Measurements from ENCODE around the gene ZSWIM1. TPM values are rescaled to one million over a fixed set of nuclear protein-coding genes. Genes with fewer than 3 reads are reported as not detected.

ZSWIM1 gene
- total RNA-seq: 2.0 and 3.2 TPM in 2 replicates

DNA sequence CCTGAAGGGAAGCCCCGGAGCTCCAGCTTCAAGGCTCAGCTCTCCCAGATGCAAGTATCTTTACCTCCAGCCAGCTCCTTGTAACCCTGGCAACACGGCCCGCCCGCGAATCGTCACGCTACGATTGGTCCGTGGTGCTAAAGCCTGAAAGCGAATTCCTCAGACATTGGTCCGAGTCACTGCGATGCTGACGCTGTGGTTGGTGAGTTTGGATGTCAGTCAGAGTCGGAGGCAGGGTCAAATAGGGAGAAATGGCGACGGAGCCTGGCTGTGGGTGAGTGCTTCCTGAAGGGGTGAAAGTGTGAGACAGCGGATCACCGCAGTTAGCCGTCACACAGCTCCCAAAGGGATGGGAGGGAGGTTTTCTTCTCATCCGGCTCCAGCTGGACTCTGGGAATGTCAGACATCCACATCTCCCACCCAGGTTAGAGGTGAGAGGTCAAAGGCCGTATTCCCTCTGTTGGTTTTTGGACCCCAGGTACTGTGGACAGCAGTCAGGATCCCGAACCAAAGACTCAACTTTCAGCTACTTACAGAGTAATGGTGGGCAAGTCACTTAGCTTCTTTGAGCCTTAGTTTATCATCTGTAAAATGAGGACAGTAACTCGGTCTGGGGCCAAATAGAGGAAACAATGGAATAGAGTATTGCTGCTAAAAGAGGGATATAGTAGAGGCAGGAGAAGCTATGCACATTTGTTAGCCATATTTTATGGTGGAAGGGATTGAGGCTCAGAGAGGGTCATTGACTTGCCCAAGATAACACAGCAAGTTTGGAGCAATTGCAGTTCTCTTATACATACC lies at the start of gene ZSWIM1:
TSS of gene ZSWIM1 (plus strand) at position 240 of the 801 bp plus-strand sequence. CDS start 1,366 bp downstream, outside the sequence.

DNA sequence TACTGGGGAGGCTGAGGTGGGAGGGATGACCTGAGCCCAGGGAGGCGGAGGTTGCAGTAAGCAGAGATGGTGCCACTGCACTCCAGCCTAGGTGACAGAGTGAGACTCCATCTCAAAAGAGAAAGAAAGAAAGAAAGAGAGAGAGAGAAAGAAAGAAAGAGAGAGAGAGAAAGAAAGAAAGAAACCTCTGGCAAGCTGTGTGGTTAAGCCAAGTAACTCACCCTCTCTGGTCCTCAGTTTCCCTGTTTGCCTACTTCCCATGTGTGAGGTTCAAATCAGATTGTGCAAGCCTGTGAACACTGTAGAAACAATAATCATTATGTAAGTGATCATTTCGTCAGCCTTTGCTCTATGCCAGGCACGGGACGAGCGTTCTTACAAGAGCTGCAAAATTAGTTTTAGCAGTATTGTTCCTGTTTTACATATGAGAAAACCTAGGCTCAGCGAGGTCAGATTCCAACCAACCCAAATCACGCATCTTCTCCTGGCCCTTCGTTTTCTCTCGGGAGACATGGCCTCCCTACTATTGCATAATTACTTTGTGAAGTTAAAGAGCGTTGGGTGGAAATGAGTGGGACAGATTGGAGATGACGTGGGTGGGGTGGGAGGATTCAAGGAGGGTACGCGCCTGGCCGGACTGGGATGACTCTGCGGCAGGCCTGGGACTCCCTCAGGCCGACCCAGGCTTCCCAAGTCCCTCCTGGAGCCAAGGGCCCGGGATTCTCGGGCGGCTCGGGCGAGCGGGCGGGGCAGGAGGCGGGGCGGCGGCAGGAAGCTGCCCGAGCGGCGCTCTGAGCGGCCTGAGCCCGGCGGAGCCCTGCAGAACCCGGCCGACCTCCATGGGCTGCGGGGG lies 47.8 kb upstream of the ZSWIM1 start, which contains the start of gene SNX21:
TSS of gene SNX21 (plus strand) at position 770 of the 853 bp plus-strand sequence. CDS start 121 bp downstream, outside the sequence.

DNA sequence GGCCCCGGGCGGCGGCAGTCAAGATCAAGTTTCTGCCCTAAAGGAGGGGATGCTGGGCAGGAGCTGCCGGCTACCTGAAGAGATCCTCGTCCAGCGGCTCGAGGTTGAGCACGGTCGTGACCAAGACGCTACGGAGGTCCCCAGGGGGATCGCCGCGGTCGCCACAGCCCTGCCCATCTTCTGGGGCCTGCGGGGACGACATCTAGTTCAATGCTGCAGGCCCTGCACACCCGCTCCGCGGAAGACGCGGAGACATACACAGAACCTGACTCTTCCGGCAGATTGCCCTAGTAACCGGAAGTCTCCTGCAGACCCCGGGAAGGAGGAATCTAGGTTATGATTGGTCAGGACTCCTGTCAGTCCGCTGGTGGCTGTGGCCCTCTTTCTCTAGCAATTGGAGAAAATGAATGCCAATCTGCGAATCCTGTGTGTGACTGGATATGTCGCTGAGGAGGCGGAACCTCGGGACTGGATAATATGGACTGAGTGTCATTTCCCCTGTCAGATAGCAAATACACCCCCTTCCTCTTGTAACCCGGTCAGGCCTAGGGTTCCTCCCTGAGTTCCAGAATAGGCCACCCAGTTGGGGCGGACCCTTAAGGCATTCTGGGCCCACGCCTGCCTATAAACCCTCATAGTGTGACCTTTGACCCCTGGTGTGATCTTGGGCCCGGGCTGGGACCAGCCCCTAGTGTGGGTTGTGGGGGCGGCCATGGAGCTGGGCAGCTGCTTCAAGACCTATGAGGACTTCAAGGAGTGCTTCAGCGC lies 23.7 kb upstream of the ZSWIM1 start, which contains the start of the genes ACOT8 and ZSWIM3:
TSS of gene ACOT8 (minus strand) at position 279 of the 768 bp plus-strand sequence. CDS start at position 202, 77 bp downstream.
TSS of gene ZSWIM3 (plus strand) at position 501 of the 768 bp plus-strand sequence. CDS start at position 713, 212 bp downstream.

DNA sequence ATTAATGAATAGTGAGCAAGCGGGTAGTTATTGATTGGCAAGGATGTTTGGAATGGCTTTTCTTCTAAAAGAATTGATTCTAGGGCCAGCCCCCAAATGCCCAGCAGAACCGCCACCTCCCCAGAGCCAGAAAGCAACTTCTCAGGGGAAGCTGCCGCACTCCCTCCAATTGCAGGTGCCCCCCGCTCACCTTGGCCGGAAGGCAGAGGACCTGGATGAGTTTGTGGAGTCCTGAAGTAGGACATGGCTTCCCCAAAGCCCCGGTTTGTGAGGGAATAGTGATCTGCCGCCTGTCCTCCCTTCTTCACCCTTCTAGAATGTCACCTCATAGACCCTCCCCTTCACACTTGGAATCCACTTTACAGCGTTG lies 6.3 kb downstream of the ZSWIM1 start, which contains the start of gene SPATA25:
TSS of gene SPATA25 (minus strand) at position 277 of the 370 bp plus-strand sequence. CDS start at position 245, 32 bp downstream.

DNA sequence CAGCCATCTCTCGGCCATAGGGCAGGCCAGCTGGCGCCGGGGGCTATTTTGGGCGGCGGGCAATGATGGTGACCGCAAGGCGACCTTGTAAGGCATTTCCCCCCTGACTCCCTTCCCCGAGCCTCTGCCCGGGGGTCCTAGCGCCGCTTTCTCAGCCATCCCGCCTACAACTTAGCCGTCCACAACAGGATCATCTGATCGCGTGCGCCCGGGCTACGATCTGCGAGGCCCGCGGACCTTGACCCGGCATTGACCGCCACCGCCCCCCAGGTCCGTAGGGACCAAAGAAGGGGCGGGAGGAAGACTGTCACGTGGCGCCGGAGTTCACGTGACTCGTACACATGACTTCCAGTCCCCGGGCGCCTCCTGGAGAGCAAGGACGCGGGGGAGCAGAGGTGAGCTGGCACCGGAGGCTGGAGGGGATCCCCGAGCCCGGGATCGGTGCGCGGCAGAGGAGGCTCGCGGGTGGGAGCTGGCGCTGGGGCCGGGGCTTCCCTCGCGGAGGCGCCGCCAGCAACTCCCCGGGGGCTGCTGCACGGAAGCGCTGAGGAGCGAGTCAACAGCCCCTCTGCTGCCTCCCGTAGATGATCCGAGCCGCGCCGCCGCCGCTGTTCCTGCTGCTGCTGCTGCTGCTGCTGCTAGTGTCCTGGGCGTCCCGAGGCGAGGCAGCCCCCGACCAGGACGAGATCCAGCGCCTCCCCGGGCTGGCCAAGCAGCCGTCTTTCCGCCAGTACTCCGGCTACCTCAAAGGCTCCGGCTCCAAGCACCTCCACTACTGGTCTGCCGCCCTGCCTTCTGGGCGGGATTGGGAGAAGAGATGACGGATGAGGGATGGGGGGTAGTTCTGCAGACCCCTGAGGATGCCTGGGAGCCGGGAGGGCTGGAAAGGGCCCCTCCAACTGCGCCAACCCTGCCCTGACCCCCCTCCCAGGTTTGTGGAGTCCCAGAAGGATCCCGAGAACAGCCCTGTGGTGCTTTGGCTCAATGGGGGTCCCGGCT lies 10.3 kb downstream of the ZSWIM1 start, which contains the start of the genes CTSA and NEURL2:
TSS of gene CTSA (plus strand) at position 351 of the 999 bp plus-strand sequence. CDS start at position 585, 234 bp downstream.
TSS of gene NEURL2 (minus strand) at position 224 of the 999 bp plus-strand sequence. CDS start at position 7, 217 bp downstream.

DNA sequence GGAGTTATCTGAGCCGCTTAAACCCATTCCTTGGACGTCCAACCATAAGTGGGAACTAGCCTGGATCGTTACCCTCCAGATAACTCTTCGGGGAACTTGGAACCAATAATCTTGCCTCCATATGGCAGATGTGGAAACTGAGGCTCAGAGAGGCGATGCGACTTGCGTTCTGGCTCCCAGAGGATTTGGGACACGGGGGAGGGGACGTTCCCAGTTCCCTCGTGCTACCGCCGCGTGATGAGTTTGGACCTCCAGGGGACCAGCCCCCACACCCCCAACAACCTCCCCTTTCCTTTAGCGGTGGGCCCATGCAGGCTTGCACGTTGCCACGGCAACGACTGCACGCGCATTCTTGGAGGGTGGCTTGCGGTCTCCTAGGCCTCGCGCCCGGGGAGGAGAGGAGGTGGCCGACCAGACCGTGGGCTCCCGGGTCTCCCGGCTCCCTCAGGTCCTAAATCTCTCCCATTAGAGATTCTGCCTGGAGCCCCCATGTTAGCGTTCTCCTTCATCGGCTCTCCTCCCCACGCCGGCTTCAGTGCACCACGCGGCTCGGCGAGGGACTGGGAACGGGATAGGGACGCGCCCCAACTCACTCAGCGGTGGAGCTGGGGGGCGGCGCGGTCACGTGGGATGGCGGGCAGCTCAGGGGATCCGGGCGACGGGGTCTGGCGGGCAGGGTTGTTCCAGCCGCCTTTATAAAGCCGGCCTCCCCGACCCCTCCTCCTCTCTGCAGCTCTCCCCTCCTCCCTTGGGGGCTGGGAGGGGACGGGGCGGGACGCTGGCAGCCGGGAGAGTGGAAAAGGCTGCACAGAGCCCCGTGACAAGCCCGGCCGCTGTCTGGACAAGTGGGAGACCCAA lies 30.7 kb downstream of the ZSWIM1 start, which contains the start of gene PLTP:
TSS of gene PLTP (minus strand) at position 670 of the 858 bp plus-strand sequence. CDS start 703 bp downstream, outside the sequence.

Other genes starting within 250 kb of the ZSWIM1 start
- gene WFDC9, start 249.9 kb upstream of the ZSWIM1 start, total RNA-seq: not detected in 2 replicates
- gene WFDC11, start 211.0 kb upstream of the ZSWIM1 start, total RNA-seq: not detected in 2 replicates
- gene WFDC13, start 179.2 kb upstream of the ZSWIM1 start, total RNA-seq: not detected in 2 replicates
- not detected in 2 replicates for gene WFDC10B, start 176.2 kb upstream of the ZSWIM1 start, total RNA-seq
- gene SPINT4, start 158.9 kb upstream of the ZSWIM1 start, total RNA-seq: not detected in 2 replicates
- gene WFDC3, start 89.3 kb upstream of the ZSWIM1 start, total RNA-seq: 0.65 TPM in 1 of 2 replicates, not detected in the other
- 17.2 and 19.8 TPM in 2 replicates for gene DNTTIP1, start 89.3 kb upstream of the ZSWIM1 start, total RNA-seq
- gene UBE2C, start 68.6 kb upstream of the ZSWIM1 start, total RNA-seq: 21.4 and 41.3 TPM in 2 replicates
- gene TNNC2, start 53.9 kb upstream of the ZSWIM1 start, total RNA-seq: not detected in 2 replicates
- gene SNX21, start 47.4 kb upstream of the ZSWIM1 start, total RNA-seq: 22.4 and 32.5 TPM in 2 replicates
- 31.5 and 33.6 TPM in 2 replicates for gene ACOT8, start 23.8 kb upstream of the ZSWIM1 start, total RNA-seq
- gene ZSWIM3, start 23.6 kb upstream of the ZSWIM1 start, total RNA-seq: 5.9 and 6.2 TPM in 2 replicates
- 0.61 and 0.97 TPM in 2 replicates for gene SPATA25, start 6.4 kb downstream of the ZSWIM1 start, total RNA-seq
- 2.6 TPM in 2 replicates for gene NEURL2, start 10.0 kb downstream of the ZSWIM1 start, total RNA-seq
- gene CTSA, start 10.1 kb downstream of the ZSWIM1 start, total RNA-seq: 25.4 and 26.0 TPM in 2 replicates
- 10.6 and 13.6 TPM in 2 replicates for gene PLTP, start 30.9 kb downstream of the ZSWIM1 start, total RNA-seq
- 6.8 and 7.5 TPM in 2 replicates for gene PCIF1, start 53.5 kb downstream of the ZSWIM1 start, total RNA-seq
- gene ZNF335, start 91.0 kb downstream of the ZSWIM1 start, total RNA-seq: 8.1 and 10.5 TPM in 2 replicates
- not detected in 2 replicates for gene MMP9, start 127.7 kb downstream of the ZSWIM1 start, total RNA-seq
- gene SLC12A5, start 148.0 kb downstream of the ZSWIM1 start, total RNA-seq: under 0.01 and 0.32 TPM in 2 replicates
- gene NCOA5, start 208.7 kb downstream of the ZSWIM1 start, total RNA-seq: 10.4 and 10.9 TPM in 2 replicates
- 17.3 and 17.5 TPM in 2 replicates for gene CD40, start 237.1 kb downstream of the ZSWIM1 start, total RNA-seq